ENCODE data around the gene USP11. TPM values are rescaled to one million over a fixed set of nuclear protein-coding genes. Genes with fewer than 3 reads are reported as not detected.

The USP11 gene
- total and polyA plus RNA-seq, 2 donors (not counting 1 experiment from before 2014, with no cell fraction given): 63.4 to 136 TPM

GRCh38 chrX:47224896-47225290 lies 7.9 kb upstream of the USP11 start:
- Mint-ChIP-seq H3K4me1 (peaks cover 18% of the 10 kb centered on the region), H3K9me3 (ENCODE audit: insufficient read depth) (no peaks in the 10 kb centered on the region), H3K4me3 (no peak overlapping the region), H3K27me3 (no peaks in the 10 kb centered on the region), H3K27ac (no peak overlapping the region)
- no peak overlapping the region for H2AFZ ChIP-seq (ENCODE audit: insufficient read depth, low read depth, low read length, poor library complexity, severe bottlenecking)
- peaks cover 0 to 42% of the 10 kb centered on the region in 2 experiments for H3K36me3 ChIP-seq (replicated peaks in 1 of 2; ENCODE audit: control extremely low read depth in 1 of 2, control insufficient read depth in 1 of 2, extremely low read depth in 1 of 2, insufficient read depth in 2 of 2, low read length in 1 of 2)
- no peaks in the 10 kb centered on the region for H3K9me3 ChIP-seq (ENCODE audit: control extremely low read depth in 1 of 3, control insufficient read depth in 2 of 3, insufficient read depth in 1 of 3, low read length in 2 of 3)
- no peak overlapping the region for H3K4me2 ChIP-seq (replicated peaks; ENCODE audit: low read depth, low read length, poor library complexity, severe bottlenecking)
- H3K79me2 ChIP-seq (ENCODE audit: control insufficient read depth, insufficient read depth, low read length): peaks cover 16% of the 10 kb centered on the region
- peaks cover 28% of the 10 kb centered on the region for H4K20me1 ChIP-seq (ENCODE audit: control insufficient read depth, insufficient read depth, low read length, poor library complexity, severe bottlenecking)
- CTCF ChIA-PET: no interaction called here
- intact Hi-C loops (cut with micrococcal nuclease): no loop called here
- ATAC-seq (ENCODE audit: low read depth) (no peak), DNase-seq (no peak)
- no peak overlapping the region for H3K9ac ChIP-seq (ENCODE audit: low read length)
- no peak for TF ChIP-seq EZH2 (IDR thresholded peaks at IDR 0.05; ENCODE audit: borderline replicate concordance, insufficient read depth, low read depth, low read length, poor library complexity, severe bottlenecking)
- TF ChIP-seq CTCF (IDR thresholded peaks at IDR 0.05): no peak
- no peaks in the 10 kb centered on the region for H3K27me3 ChIP-seq (replicated peaks in 1 of 4; ENCODE audit: control extremely low read depth in 1 of 4, control insufficient read depth in 3 of 4, insufficient read depth in 4 of 4, low read length in 3 of 4)
- no peak overlapping the region for H3K27ac ChIP-seq (ENCODE audit: low read length in 2 of 2)
- POLR2A ChIA-PET: no interaction called here
- WGBS (ENCODE audit: insufficient coverage): 100% methylated on average over 1 of the region's 4 CpGs
- no peak overlapping the region for H3K4me3 ChIP-seq (ENCODE audit: control extremely low read depth in 1 of 5, extremely low read depth in 1 of 5, insufficient read depth in 1 of 5, low read depth in 2 of 5, low read length in 4 of 5)
- H3K4me1 ChIP-seq (ENCODE audit: control insufficient read depth in 2 of 2, insufficient read depth in 2 of 2, low read length in 2 of 2): peaks cover 10 to 13% of the 10 kb centered on the region in 2 donors

- Mint-ChIP-seq H3K27ac (no peak overlapping the region), H3K4me1 (peaks cover 6% of the 10 kb centered on the region), H3K4me3 (no peak overlapping the region), H3K27me3 (no peaks in the 10 kb centered on the region), H3K9me3 (ENCODE audit: insufficient read depth) (no peaks in the 10 kb centered on the region)
- POLR2A ChIA-PET: no interaction called here
- Histone ChIP-seq H3K36me3 (replicated peaks in 1 of 2; ENCODE audit: control extremely low read depth in 1 of 2, control insufficient read depth in 1 of 2, extremely low read depth in 1 of 2, insufficient read depth in 2 of 2, low read length in 1 of 2) (peaks cover 0 to 42% of the 10 kb centered on the region in 2 experiments), H3K27me3 (replicated peaks in 1 of 4; ENCODE audit: control extremely low read depth in 1 of 4, control insufficient read depth in 3 of 4, insufficient read depth in 4 of 4, low read length in 3 of 4) (no peaks in the 10 kb centered on the region), H3K4me3 (ENCODE audit: control extremely low read depth in 1 of 5, extremely low read depth in 1 of 5, insufficient read depth in 1 of 5, low read depth in 2 of 5, low read length in 4 of 5) (no peak overlapping the region), H3K4me2 (replicated peaks; ENCODE audit: low read depth, low read length, poor library complexity, severe bottlenecking) (no peak overlapping the region), H3K79me2 (ENCODE audit: control insufficient read depth, insufficient read depth, low read length) (peaks cover 4% of the 10 kb centered on the region), H4K20me1 (ENCODE audit: control insufficient read depth, insufficient read depth, low read length, poor library complexity, severe bottlenecking) (peaks cover 17% of the 10 kb centered on the region), H3K9me3 (ENCODE audit: control extremely low read depth in 1 of 3, control insufficient read depth in 2 of 3, insufficient read depth in 1 of 3, low read length in 2 of 3) (no peaks in the 10 kb centered on the region), H3K27ac (ENCODE audit: low read length in 2 of 2) (no peak overlapping the region), H3K9ac (ENCODE audit: low read length) (no peak overlapping the region), H2AFZ (ENCODE audit: insufficient read depth, low read depth, low read length, poor library complexity, severe bottlenecking) (no peak overlapping the region), H3K4me1 (ENCODE audit: control insufficient read depth in 2 of 2, insufficient read depth in 2 of 2, low read length in 2 of 2) (peaks cover 0 to 3% of the 10 kb centered on the region in 2 donors)
- CTCF ChIA-PET: no interaction called here
- no peak for DNase-seq
- 91% methylated on average over 5 of the region's 6 CpGs for WGBS (ENCODE audit: insufficient coverage)
- no peak for TF ChIP-seq EZH2 (IDR thresholded peaks at IDR 0.05; ENCODE audit: borderline replicate concordance, insufficient read depth, low read depth, low read length, poor library complexity, severe bottlenecking)
- no peak for TF ChIP-seq CTCF (IDR thresholded peaks at IDR 0.05)
- no peak for ATAC-seq (ENCODE audit: low read depth)
- intact Hi-C loops (cut with micrococcal nuclease): no loop called here
Measured at GRCh38 chrX:47226071-47226470, 6.7 kb upstream of the USP11 start.

Measured in B cell (primary cell).